Measurements from ENCODE around the gene FERMT1. TPM values are rescaled to one million over a fixed set of nuclear protein-coding genes. Genes with fewer than 3 reads are reported as not detected.
"Not testable (repeated sequence)": the region's sequence is repeated elsewhere in the genome, so short reads cannot be mapped to it uniquely, and the experiment has no call there.

FERMT1 gene
- polyA plus RNA-seq, 2 donors: 10.9 to 14.0 TPM

- Histone ChIP-seq H3K27ac (ENCODE audit: low read depth in 2 of 2, low read length in 1 of 2) (no peak overlapping the region), H3K36me3 (ENCODE audit: control insufficient read depth in 2 of 2, insufficient read depth in 2 of 2, low read length in 1 of 2) (peaks cover 13 to 23% of the 10 kb centered on the region in 2 donors), H3K27me3 (ENCODE audit: control insufficient read depth in 1 of 2, insufficient read depth in 2 of 2, low read length in 2 of 2) (no peaks in the 10 kb centered on the region), H3K4me1 (ENCODE audit: control insufficient read depth in 2 of 2, insufficient read depth in 2 of 2, low read length in 1 of 2) (no peaks in the 10 kb centered on the region), H3K4me3 (ENCODE audit: low read depth in 1 of 2, low read length in 2 of 2) (no peak overlapping the region), H3K9me3 (ENCODE audit: control insufficient read depth in 2 of 2, insufficient read depth in 1 of 2, low read depth in 1 of 2, low read length in 1 of 2) (no peaks in the 10 kb centered on the region)
- WGBS, 2 donors: 91 to 92% methylated on average over 1 of the region's 1 CpG
These were observed 85.7 kb downstream of the FERMT1 start for GRCh38 chr20:6037082-6037481.

GRCh38 chr20:6036213-6036612, 86.6 kb downstream of the FERMT1 start:
- Histone ChIP-seq H3K27me3 (ENCODE audit: control insufficient read depth in 1 of 2, insufficient read depth in 2 of 2, low read length in 2 of 2) (no peaks in the 10 kb centered on the region), H3K36me3 (ENCODE audit: control insufficient read depth in 2 of 2, insufficient read depth in 2 of 2, low read length in 1 of 2) (peaks cover 13 to 14% of the 10 kb centered on the region in 2 donors), H3K27ac (ENCODE audit: low read depth in 2 of 2, low read length in 1 of 2) (no peak overlapping the region), H3K4me1 (ENCODE audit: control insufficient read depth in 2 of 2, insufficient read depth in 2 of 2, low read length in 1 of 2) (no peaks in the 10 kb centered on the region), H3K9me3 (ENCODE audit: control insufficient read depth in 2 of 2, insufficient read depth in 1 of 2, low read depth in 1 of 2, low read length in 1 of 2) (no peaks in the 10 kb centered on the region), H3K4me3 (ENCODE audit: low read depth in 1 of 2, low read length in 2 of 2) (no peak overlapping the region)
- WGBS, 2 donors: 96 to 97% methylated on average over 4 of the region's 4 CpGs

- WGBS, 2 donors: 47 to 61% methylated on average over 2 of the region's 2 CpGs
- no peak overlapping the region for H3K27ac ChIP-seq (ENCODE audit: low read depth in 2 of 2, low read length in 1 of 2)
These were observed 88.5 kb downstream of the FERMT1 start for GRCh38 chr20:6034134-6034969.

GRCh38 chr20:6032907-6033306, 89.9 kb downstream of the FERMT1 start:
- H3K4me1 ChIP-seq (ENCODE audit: control insufficient read depth in 2 of 2, insufficient read depth in 2 of 2, low read length in 1 of 2); H3K9me3 ChIP-seq (ENCODE audit: control insufficient read depth in 2 of 2, insufficient read depth in 1 of 2, low read depth in 1 of 2, low read length in 1 of 2); H3K36me3 ChIP-seq (ENCODE audit: control insufficient read depth in 2 of 2, insufficient read depth in 2 of 2, low read length in 1 of 2); H3K27me3 ChIP-seq (ENCODE audit: control insufficient read depth in 1 of 2, insufficient read depth in 2 of 2, low read length in 2 of 2); H3K27ac ChIP-seq (ENCODE audit: low read depth in 2 of 2, low read length in 1 of 2); H3K4me3 ChIP-seq (ENCODE audit: low read depth in 1 of 2, low read length in 2 of 2): not testable (repeated sequence)
- WGBS, 2 donors: 92 to 96% methylated on average over 8 of the region's 8 CpGs

More at GRCh38 chr20:6034134-6034969, 88.5 kb downstream of the FERMT1 start:
- Histone ChIP-seq H3K4me1 (ENCODE audit: control insufficient read depth in 2 of 2, insufficient read depth in 2 of 2, low read length in 1 of 2) (no peaks in the 10 kb centered on the region), H3K9me3 (ENCODE audit: control insufficient read depth in 2 of 2, insufficient read depth in 1 of 2, low read depth in 1 of 2, low read length in 1 of 2) (no peaks in the 10 kb centered on the region), H3K36me3 (ENCODE audit: control insufficient read depth in 2 of 2, insufficient read depth in 2 of 2, low read length in 1 of 2) (peaks cover 7 to 13% of the 10 kb centered on the region in 2 donors), H3K27me3 (ENCODE audit: control insufficient read depth in 1 of 2, insufficient read depth in 2 of 2, low read length in 2 of 2) (no peaks in the 10 kb centered on the region), H3K4me3 (ENCODE audit: low read depth in 1 of 2, low read length in 2 of 2) (no peak overlapping the region)

- WGBS, 2 donors: 82 to 93% methylated on average over 6 of the region's 6 CpGs
- Histone ChIP-seq H3K4me3 (ENCODE audit: low read depth in 1 of 2, low read length in 2 of 2) (no peak overlapping the region), H3K9me3 (ENCODE audit: control insufficient read depth in 2 of 2, insufficient read depth in 1 of 2, low read depth in 1 of 2, low read length in 1 of 2) (no peaks in the 10 kb centered on the region), H3K27me3 (ENCODE audit: control insufficient read depth in 1 of 2, insufficient read depth in 2 of 2, low read length in 2 of 2) (no peaks in the 10 kb centered on the region), H3K4me1 (ENCODE audit: control insufficient read depth in 2 of 2, insufficient read depth in 2 of 2, low read length in 1 of 2) (no peaks in the 10 kb centered on the region), H3K36me3 (ENCODE audit: control insufficient read depth in 2 of 2, insufficient read depth in 2 of 2, low read length in 1 of 2) (peaks cover 4 to 6% of the 10 kb centered on the region in 2 donors), H3K27ac (ENCODE audit: low read depth in 2 of 2, low read length in 1 of 2) (no peak overlapping the region)
These were observed 92.3 kb downstream of the FERMT1 start for GRCh38 chr20:6030453-6031080.

- H3K27ac ChIP-seq (ENCODE audit: low read depth in 2 of 2, low read length in 1 of 2): no peak overlapping the region
- H3K9me3 ChIP-seq (ENCODE audit: control insufficient read depth in 2 of 2, insufficient read depth in 1 of 2, low read depth in 1 of 2, low read length in 1 of 2): no peaks in the 10 kb centered on the region
- H3K27me3 ChIP-seq (ENCODE audit: control insufficient read depth in 1 of 2, insufficient read depth in 2 of 2, low read length in 2 of 2): no peaks in the 10 kb centered on the region
- peaks cover 1 to 6% of the 10 kb centered on the region in 2 donors for H3K36me3 ChIP-seq (ENCODE audit: control insufficient read depth in 2 of 2, insufficient read depth in 2 of 2, low read length in 1 of 2)
- WGBS, 2 donors: 62 to 75% methylated on average over 6 of the region's 6 CpGs
- H3K4me3 ChIP-seq (ENCODE audit: low read depth in 1 of 2, low read length in 2 of 2): no peak overlapping the region
- no peaks in the 10 kb centered on the region for H3K4me1 ChIP-seq (ENCODE audit: control insufficient read depth in 2 of 2, insufficient read depth in 2 of 2, low read length in 1 of 2)
These were observed 93.3 kb downstream of the FERMT1 start for GRCh38 chr20:6029538-6029937.

GRCh38 chr20:6028818-6029217, 94.0 kb downstream of the FERMT1 start:
- H3K27ac ChIP-seq (ENCODE audit: low read depth in 2 of 2, low read length in 1 of 2): no peak overlapping the region
- H3K9me3 ChIP-seq (ENCODE audit: control insufficient read depth in 2 of 2, insufficient read depth in 1 of 2, low read depth in 1 of 2, low read length in 1 of 2): no peaks in the 10 kb centered on the region
- H3K4me3 ChIP-seq (ENCODE audit: low read depth in 1 of 2, low read length in 2 of 2): no peak overlapping the region
- H3K27me3 ChIP-seq (ENCODE audit: control insufficient read depth in 1 of 2, insufficient read depth in 2 of 2, low read length in 2 of 2): no peaks in the 10 kb centered on the region
- H3K4me1 ChIP-seq (ENCODE audit: control insufficient read depth in 2 of 2, insufficient read depth in 2 of 2, low read length in 1 of 2): no peaks in the 10 kb centered on the region
- peaks cover 0 to 9% of the 10 kb centered on the region in 2 donors for H3K36me3 ChIP-seq (ENCODE audit: control insufficient read depth in 2 of 2, insufficient read depth in 2 of 2, low read length in 1 of 2)

- Histone ChIP-seq H3K4me1 (ENCODE audit: control insufficient read depth in 2 of 2, insufficient read depth in 2 of 2, low read length in 1 of 2) (no peaks in the 10 kb centered on the region), H3K9me3 (ENCODE audit: control insufficient read depth in 2 of 2, insufficient read depth in 1 of 2, low read depth in 1 of 2, low read length in 1 of 2) (no peaks in the 10 kb centered on the region), H3K36me3 (ENCODE audit: control insufficient read depth in 2 of 2, insufficient read depth in 2 of 2, low read length in 1 of 2) (peaks cover 0 to 10% of the 10 kb centered on the region in 2 donors), H3K27me3 (ENCODE audit: control insufficient read depth in 1 of 2, insufficient read depth in 2 of 2, low read length in 2 of 2) (no peaks in the 10 kb centered on the region), H3K27ac (ENCODE audit: low read depth in 2 of 2, low read length in 1 of 2) (no peak overlapping the region), H3K4me3 (ENCODE audit: low read depth in 1 of 2, low read length in 2 of 2) (no peak overlapping the region)
- WGBS, 2 donors: 89 to 91% methylated on average over 3 of the region's 3 CpGs
These were observed 96.8 kb downstream of the FERMT1 start for GRCh38 chr20:6026051-6026450.
